GM10266 (cell line): ENCODE measurements around the gene HOOK2.

ENCODE experiments used
- DNase-seq: peaks from one replicate; pipeline ENCODE4 v3.0.0; 2012; ENCODE audit errors: extremely low spot score
- TF ChIP-seq, protein P1 (sequence below): IDR thresholded peaks from 2 replicates; pipeline ENCODE4 v1.5.1; 2012; ENCODE audit warnings: mild to moderate bottlenecking, low read depth; ENCODE audit not compliant: control insufficient read depth, insufficient read depth; ENCODE audit errors: missing control alignments

Gene HOOK2

DNA sequence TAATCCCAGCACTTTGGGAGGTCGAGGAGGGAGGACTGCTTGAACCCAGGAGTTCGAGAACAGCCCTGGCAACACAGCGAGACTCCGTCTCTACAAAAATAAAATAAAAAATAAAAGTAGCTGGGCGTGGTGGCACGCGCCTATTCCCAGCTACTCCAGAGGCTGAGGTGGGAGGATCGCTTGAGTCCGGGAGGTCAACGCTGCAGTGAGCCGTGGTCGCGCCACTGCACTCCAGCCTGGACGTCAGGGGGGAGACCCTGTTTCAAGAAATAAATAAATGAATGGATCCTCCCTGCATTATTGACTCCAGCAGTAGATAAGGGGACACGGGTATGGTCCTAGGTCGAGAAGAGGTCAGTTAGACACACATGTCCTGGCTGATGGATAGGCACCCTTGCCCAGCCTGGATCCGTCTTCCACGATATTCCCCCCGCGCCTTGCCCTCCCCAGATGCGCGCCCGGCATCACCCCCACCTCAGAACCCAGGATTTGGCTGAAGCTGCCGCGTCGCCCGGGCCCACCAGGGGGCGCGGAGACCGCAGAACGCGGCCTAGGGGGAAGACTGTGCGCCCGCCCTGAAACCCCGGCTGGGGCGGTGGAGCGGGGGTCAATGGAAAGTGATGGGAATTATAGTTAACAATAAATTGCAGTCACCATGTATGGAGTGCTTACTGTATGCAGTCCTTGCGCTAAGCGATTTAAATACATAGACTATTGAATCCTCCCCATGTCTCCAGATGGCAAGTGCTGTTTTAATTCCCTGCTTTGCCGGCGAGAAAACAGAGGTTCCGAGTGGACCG is 2.1 kb upstream of the HOOK2 start:
- peak; percentile 86 for DNase-seq

DNA sequence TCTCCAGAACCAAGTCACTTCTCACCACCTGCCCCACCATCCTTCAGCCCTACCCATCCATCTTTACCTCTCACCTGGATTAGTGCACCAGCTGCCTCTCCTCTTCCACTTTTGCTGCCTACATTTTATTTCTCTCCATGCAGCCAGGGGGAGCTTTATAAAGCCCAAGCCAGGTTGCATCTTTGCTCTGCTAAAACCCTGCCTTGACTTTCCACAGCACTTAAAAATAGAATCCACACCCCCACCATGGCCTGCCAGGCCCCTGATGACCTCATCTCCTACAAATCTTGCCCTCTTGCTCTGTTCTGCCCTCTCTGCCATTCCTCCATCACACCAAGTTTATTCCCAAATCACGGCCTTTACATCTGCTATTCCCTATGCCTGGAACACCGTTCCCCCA is 1.8 kb downstream of the HOOK2 start:
- TF ChIP-seq, protein P1, sequence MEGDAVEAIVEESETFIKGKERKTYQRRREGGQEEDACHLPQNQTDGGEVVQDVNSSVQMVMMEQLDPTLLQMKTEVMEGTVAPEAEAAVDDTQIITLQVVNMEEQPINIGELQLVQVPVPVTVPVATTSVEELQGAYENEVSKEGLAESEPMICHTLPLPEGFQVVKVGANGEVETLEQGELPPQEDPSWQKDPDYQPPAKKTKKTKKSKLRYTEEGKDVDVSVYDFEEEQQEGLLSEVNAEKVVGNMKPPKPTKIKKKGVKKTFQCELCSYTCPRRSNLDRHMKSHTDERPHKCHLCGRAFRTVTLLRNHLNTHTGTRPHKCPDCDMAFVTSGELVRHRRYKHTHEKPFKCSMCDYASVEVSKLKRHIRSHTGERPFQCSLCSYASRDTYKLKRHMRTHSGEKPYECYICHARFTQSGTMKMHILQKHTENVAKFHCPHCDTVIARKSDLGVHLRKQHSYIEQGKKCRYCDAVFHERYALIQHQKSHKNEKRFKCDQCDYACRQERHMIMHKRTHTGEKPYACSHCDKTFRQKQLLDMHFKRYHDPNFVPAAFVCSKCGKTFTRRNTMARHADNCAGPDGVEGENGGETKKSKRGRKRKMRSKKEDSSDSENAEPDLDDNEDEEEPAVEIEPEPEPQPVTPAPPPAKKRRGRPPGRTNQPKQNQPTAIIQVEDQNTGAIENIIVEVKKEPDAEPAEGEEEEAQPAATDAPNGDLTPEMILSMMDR: peak; percentile 44
- DNase-seq: no peak

More for the DNA sequence above, 2.1 kb upstream of the HOOK2 start:
- TF ChIP-seq, protein P1: peak; percentile 97

DNA sequence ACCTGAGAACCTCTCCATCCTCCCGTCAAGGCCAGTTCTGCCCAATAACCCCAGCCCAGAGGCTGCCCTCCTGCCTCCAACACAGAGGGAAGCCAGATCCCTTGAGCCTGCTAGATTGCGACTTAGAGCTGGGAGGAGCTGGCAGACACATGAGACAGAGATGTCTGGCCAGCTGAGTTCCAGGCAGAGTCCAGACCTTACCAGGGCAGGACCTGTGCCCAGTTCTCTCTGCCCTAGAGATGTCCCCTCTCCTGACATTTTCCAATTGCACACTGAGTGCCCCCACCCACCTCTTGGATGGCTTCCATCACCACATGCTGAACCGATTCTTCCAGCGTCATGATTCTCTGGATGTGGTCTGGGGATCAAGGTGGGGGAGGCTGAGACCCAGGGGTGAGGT is 3.0 kb downstream of the HOOK2 start:
- TF ChIP-seq, protein P1: no peak
- no peak for DNase-seq

DNA sequence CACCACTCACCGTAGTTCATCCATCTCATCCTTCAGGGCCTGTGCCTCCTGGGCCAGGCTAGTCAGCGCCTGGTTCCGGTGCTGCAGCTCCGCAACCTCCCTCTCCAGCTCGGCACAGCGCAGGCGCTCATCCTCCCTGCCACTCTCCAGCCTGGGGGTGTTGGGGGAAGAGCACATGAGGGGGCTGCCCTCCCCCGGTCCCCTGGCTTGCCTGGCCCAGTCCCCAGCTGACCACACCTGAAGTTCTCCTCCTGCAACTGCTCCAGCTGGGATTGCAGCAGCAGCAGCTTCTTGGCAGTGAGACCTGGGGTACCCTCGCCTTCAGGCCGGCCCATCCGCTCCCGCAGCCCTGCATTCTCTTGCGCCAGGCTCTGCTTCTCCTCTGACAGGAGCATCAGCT is 4.4 kb downstream of the HOOK2 start:
- DNase-seq: no peak
- TF ChIP-seq, protein P1: no peak

DNA sequence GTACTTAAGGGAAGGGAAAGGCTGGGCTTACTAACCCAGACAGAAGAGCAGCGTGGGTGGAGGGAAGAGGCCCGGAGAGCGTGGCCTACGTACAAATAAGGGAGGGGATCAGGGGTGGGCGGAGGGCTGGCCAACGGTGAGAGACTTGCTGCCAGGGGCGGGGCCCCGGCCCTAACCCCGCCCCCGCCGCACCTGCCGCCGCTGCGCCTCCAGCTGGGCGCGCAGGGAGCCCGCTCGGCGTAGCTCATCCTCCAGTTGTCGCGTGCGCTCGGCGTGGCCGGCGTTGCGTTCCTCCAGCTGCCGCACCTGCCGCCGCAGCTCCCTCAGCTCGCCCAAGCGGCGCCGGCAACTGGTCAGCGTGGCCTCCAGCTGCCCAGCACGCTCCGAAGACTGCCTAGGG is 5.7 kb downstream of the HOOK2 start:
- DNase-seq: no peak
- TF ChIP-seq, protein P1: no peak

DNA sequence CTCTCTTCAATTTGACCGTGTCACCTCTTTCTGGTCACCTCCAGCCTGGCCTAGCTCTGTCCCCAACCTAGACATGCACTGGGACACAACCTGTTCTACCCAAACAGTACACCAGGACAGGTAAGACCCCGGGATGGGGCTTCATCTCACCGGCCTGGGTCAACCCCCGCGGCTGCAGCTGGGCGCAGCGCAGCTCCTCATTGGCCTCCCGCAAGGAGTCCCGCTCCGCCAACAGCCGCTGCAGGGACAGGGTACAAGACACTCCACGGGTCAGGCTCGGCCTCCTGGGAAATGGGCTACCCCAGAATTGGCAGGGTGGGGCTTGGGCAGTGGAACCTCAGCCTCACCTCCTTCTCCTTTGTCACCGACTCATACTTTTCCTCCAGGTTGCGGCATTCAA is 7.7 kb downstream of the HOOK2 start:
- TF ChIP-seq, protein P1: no peak
- DNase-seq: no peak

DNA sequence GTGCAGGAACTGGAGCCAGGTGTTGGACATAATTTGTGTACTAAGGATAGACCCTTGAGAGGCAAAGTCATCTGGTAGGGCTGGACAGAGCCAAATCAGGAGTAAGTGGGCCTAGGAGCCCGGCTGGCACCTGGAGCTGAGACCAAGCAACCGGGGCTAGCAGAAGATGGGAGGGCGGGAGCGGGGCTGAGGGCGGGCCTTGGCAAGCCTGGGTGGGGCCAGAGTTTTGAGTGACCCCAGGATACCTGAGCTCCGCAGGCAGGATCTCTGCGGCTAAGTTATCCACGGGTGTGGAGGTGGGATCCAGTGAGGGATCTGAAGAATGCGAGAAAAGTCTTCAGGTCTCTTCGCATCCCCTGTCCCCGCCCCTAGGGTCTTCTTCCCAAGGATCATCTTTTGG is 8.2 kb downstream of the HOOK2 start:
- DNase-seq: no peak
- TF ChIP-seq, protein P1: no peak
